B cell (primary cell): Measurements from ENCODE around the gene TCERG1L.
"Not testable (repeated sequence)": the region's sequence is repeated elsewhere in the genome, so short reads cannot be mapped to it uniquely, and the experiment has no call there.

ENCODE experiments used
- EZH2 ChIP-seq: IDR thresholded peaks from 2 replicates; pipeline ENCODE4 v1.6.1; 2012; ENCODE audit warnings: borderline replicate concordance, low read depth, mild to moderate bottlenecking, moderate library complexity, low read length; ENCODE audit not compliant: insufficient read depth, poor library complexity, severe bottlenecking
- TF ChIP-seq, protein P1 (sequence below): fragments of 200-600 bp; IDR thresholded peaks from one replicate; pipeline ENCODE4 v1.8.0; 2022; ENCODE audit warnings: antibody characterized with exemption, mild to moderate bottlenecking

DNA sequence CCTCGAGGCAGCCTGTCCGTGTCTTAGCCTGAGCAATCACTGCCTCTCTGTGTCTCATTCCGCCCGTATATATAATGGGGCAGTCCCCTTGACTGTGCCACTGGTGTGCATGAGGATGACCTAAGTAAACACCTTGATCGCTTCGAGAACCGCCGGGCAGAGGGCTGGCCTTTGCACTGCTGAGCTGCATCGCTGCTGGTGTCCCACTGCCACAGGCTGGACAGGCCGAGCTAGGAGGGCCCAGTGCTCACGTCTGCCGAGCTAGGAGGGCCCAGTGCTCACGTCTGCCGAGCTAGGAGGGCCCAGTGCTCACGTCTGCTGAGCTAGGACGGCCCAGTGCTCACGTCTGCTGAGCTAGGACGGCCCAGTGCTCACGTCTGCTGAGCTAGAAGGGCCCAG, 232.6 kb downstream of the TCERG1L start:
- TF ChIP-seq, protein P1, sequence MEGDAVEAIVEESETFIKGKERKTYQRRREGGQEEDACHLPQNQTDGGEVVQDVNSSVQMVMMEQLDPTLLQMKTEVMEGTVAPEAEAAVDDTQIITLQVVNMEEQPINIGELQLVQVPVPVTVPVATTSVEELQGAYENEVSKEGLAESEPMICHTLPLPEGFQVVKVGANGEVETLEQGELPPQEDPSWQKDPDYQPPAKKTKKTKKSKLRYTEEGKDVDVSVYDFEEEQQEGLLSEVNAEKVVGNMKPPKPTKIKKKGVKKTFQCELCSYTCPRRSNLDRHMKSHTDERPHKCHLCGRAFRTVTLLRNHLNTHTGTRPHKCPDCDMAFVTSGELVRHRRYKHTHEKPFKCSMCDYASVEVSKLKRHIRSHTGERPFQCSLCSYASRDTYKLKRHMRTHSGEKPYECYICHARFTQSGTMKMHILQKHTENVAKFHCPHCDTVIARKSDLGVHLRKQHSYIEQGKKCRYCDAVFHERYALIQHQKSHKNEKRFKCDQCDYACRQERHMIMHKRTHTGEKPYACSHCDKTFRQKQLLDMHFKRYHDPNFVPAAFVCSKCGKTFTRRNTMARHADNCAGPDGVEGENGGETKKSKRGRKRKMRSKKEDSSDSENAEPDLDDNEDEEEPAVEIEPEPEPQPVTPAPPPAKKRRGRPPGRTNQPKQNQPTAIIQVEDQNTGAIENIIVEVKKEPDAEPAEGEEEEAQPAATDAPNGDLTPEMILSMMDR: not testable (repeated sequence)
- TF ChIP-seq EZH2: not testable (repeated sequence)
